HL-60 (cell line): ENCODE data around the gene EML2. TPM values are rescaled to one million over a fixed set of nuclear protein-coding genes. Genes with fewer than 3 reads are reported as not detected.
A peak's percentile ranks its signal among the peaks of the same experiment; 100 is the strongest.

Experiments
- DNase-seq, 2 experiments: peaks; one replicate each; pipeline ENCODE4 v3.0.0-alpha.2; 2010 to 2020; ENCODE audit warnings: low read depth in 1 of 2, low spot score in 1 of 2
- H3K27ac ChIP-seq: fragments of 250-450 bp; sonication (Bioruptor Pico); replicated peaks from 2 replicates; pipeline ENCODE4 v1.5.1; 2020; ENCODE audit warnings: mild to moderate bottlenecking, moderate library complexity
- H3K27me3 ChIP-seq: fragments of 250-450 bp; sonication (Bioruptor Pico); 2 replicates; pipeline ENCODE4 v1.5.1; 2021; ENCODE audit warnings: mild to moderate bottlenecking, moderate library complexity; ENCODE audit not compliant: insufficient read depth, poor library complexity, severe bottlenecking
- H3K4me3 ChIP-seq: replicated peaks from 2 replicates; pipeline ENCODE4 v1.5.1; 2011; ENCODE audit warnings: mild to moderate bottlenecking, control low read depth, low read length; ENCODE audit not compliant: insufficient read depth
- CTCF ChIP-seq: IDR thresholded peaks from one replicate; pipeline ENCODE4 v1.5.1; 2011; ENCODE audit warnings: low read length, control low read depth, inconsistent platforms; ENCODE audit not compliant: insufficient read depth
- GABPA ChIP-seq: IDR thresholded peaks from 2 replicates; pipeline ENCODE4 v1.6.1; 2012; ENCODE audit warnings: low read depth
- POLR2AphosphoS5 ChIP-seq: IDR thresholded peaks from 2 replicates; pipeline ENCODE4 v1.6.1; 2012; ENCODE audit warnings: low read depth
- REST ChIP-seq: IDR thresholded peaks from 2 replicates; pipeline ENCODE4 v1.6.1; 2012; ENCODE audit warnings: low read depth; ENCODE audit not compliant: insufficient replicate concordance
- SPI1 ChIP-seq: IDR thresholded peaks from 2 replicates; pipeline ENCODE4 v1.6.1; 2012; ENCODE audit warnings: low read depth, mild to moderate bottlenecking, borderline replicate concordance
- microRNA-seq: library from miRNA; unstranded; fragments of <30 nt; microRNA quantifications from one replicate; pipeline ENCODE4, GENCODE V29; 2018

The EML2 gene

GRCh38 chr19:45560686-45561085 lies 78.5 kb downstream of the EML2 start:
- Histone ChIP-seq H3K27ac (no peak overlapping the region), H3K4me3 (no peak overlapping the region), H3K27me3 (no peaks in the 10 kb centered on the region)
- DNase-seq: no peak
- TF ChIP-seq REST (no peak), GABPA (no peak), CTCF (no peak), POLR2AphosphoS5 (no peak), SPI1 (no peak)

GRCh38 chr19:45560038-45560437 lies 79.2 kb downstream of the EML2 start:
- H3K27me3 ChIP-seq: no peaks in the 10 kb centered on the region
- no peak for DNase-seq
- TF ChIP-seq GABPA (no peak), REST (no peak), CTCF (no peak), POLR2AphosphoS5 (no peak), SPI1 (no peak)
- no peak overlapping the region for H3K4me3 ChIP-seq
- no peak overlapping the region for H3K27ac ChIP-seq

Small RNA genes within 50 kb of the gene (microRNA-seq; reads per million reads assigned to microRNA genes)
- gene MIR330 (374 reads per million, percentile 82 among the genes with 10 or more reads in this experiment), gene MIR642A (not detected), gene MIR642B (not detected)
